GM19397 (cell line): ENCODE data around the gene DIO3.
"Not testable (repeated sequence)": the region's sequence is repeated elsewhere in the genome, so short reads cannot be mapped to it uniquely, and the experiment has no call there.

Source experiments
- ATAC-seq: cut with Tn5 transposase; IDR thresholded peaks from one replicate; pipeline ENCODE4 v1.9.1; 2021; ENCODE audit warnings: mild to moderate bottlenecking, moderate library complexity; ENCODE audit not compliant: unreplicated experiment

DIO3 gene

GRCh38 chr14:101557811-101558738, 3.2 kb upstream of the DIO3 start:
- ATAC-seq = no peak

- ATAC-seq = no peak
Measured at GRCh38 chr14:101558739-101559240, 2.5 kb upstream of the DIO3 start.

- ATAC-seq = no peak
Measured at GRCh38 chr14:101559250-101559623, 2.1 kb upstream of the DIO3 start.

DNA sequence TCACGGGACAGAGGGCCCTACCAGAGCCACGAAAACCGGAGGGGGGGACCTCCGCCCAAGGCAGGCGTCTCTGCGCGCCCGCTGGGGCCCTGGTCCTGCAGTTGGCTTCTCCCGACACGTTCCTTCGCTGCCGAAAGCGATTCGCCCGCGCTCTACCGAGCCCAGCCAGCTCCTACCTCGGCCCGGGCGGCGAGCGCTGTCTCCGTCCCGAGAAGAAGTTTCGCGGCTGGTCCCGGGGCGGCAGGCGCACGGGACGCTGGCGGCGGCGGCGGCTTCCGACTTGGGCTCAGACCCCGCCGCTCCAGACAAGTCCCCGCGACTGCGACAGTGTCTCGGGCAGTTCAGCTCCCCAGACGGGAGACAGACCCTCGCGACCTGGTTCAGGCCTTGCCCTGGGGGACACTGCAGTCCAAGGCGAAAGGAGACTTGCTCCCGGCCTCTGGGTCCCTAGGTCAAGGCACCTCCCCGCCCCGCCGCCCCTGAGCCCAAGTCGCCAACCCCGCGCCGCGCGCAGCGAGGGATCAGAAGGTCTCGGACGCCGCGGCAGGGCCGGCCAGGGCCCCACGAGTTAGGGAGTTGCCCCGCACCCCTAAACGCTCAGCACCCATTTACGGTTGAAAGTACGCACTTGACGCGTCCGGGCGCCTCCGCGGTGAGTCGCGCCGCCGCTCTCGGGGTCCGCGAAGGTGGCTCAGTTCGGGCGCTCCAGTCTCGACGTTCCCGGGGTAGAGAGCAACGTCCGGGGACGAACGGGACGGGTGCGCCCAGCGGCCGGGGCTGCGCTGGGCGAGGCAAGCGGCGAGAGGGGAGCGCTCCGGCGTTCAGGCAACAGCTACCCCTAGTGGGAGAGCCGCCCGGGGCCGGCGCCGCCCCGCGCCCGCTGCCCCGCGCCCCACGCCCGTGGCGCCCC, 1.4 kb upstream of the DIO3 start:
- ATAC-seq = no peak

- no peak for ATAC-seq
Measured at GRCh38 chr14:101560534-101561113, 671 bp upstream of the DIO3 start.

GRCh38 chr14:101561897-101562490, 699 bp downstream of the DIO3 start:
- ATAC-seq = no peak

- ATAC-seq = no peak
Measured at GRCh38 chr14:101562659-101563351, 1.5 kb downstream of the DIO3 start.

GRCh38 chr14:101563352-101563653, 2.0 kb downstream of the DIO3 start:
- ATAC-seq = no peak

DNA sequence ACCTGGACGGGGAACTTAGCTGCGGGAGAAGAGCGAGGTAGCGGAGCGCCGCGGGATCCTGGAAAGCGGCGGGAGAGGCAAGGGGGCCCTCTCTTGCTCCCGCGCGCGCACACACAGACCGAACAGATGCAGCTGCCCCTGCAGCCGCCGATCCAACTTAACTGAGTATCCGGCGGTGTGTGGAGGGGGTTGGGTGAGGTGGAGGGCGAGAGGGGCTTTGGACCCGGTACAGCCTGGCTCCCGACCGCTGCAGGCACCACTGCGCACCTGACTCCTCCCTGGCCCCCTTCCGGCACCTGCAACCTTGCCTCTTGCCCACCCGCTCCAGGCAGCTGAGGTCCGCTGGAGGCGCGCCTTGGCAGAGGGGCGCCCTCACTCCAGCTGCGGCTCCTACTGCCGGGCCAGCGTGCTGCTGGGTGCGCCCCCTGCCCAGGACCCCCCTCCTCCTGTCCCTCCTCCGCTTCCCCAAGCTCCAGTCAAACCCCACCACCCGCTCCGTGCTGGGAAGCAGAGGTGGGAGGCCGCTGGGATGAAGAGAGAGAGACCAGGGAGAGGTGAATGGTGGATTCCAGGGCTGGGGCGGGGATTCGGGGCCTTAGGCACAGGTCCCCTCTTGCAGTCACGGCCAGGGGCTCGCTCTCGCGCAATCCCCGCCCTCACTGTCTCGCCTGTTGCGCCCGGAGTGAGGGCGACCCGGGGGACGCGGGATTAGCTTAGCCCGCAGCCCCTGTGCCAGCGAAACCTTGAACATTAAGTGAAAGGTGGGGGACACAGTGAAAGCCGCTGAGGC, 2.6 kb downstream of the DIO3 start:
- ATAC-seq = no peak

GRCh38 chr14:101564444-101564776, 3.1 kb downstream of the DIO3 start:
- no peak for ATAC-seq

GRCh38 chr14:101564819-101565698, 3.8 kb downstream of the DIO3 start:
- ATAC-seq = no peak

DNA sequence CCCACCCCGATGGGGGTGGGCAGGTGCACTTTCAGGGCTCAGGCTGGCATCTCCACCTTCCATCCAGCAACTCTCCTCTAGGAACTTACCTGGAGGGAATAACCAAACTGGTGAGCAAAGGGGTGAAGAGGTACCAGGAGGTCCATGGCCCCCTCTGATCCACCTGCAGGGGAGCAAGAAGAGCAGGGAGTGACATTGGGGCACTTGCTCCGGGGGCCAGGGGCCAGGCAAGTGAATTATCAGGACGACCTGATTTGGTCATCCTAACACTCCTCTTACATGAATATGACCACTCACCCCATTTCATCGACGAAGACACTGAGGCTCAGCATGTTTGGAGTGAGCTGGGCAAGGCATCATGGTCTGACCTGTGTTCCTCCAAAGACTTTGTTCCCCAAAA, 6.0 kb downstream of the DIO3 start:
- ATAC-seq = no peak

GRCh38 chr14:101571004-101571403, 9.7 kb downstream of the DIO3 start:
- no peak for ATAC-seq

GRCh38 chr14:101572526-101572925, 11.2 kb downstream of the DIO3 start:
- not testable (repeated sequence) for ATAC-seq

DNA sequence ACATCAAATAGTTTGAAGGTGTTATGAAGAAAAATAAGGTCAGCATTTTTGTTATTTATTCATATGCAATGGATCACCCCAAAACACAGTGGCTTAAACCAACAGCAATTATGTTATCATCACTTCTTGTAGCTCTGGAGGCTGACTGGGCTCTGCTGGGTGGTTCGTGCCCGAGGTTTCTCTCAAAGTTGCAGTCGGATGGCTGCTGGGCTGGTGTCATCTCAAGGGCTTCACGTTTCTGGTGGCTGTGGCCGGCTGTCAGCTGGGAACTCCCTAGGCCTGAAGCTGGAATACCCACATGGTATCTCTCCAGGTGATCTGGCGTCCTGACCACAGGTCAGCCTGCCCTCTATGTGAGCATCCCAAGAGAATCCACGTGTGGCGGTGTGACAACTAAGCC, 12.0 kb downstream of the DIO3 start:
- no peak for ATAC-seq

DNA sequence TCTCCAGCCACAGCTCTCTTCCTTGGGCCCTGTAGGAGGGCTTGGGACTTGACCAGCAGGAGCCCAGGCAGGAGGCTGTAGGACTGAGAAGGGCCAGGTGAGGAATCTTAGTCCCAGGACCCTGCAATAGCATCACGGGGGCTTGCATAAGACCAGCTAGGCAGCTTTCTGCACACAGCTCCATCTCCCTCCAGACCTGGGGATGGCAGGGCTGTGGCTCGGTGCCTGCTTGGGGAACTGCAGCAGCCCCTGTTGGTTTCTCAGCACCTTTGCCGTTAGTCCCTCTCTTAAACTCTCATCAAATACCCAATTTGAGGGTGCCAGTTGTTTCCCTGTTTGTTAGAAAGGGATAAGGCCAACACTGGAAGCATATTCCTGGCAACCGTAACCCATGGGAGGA, 14.3 kb downstream of the DIO3 start:
- no peak for ATAC-seq

DNA sequence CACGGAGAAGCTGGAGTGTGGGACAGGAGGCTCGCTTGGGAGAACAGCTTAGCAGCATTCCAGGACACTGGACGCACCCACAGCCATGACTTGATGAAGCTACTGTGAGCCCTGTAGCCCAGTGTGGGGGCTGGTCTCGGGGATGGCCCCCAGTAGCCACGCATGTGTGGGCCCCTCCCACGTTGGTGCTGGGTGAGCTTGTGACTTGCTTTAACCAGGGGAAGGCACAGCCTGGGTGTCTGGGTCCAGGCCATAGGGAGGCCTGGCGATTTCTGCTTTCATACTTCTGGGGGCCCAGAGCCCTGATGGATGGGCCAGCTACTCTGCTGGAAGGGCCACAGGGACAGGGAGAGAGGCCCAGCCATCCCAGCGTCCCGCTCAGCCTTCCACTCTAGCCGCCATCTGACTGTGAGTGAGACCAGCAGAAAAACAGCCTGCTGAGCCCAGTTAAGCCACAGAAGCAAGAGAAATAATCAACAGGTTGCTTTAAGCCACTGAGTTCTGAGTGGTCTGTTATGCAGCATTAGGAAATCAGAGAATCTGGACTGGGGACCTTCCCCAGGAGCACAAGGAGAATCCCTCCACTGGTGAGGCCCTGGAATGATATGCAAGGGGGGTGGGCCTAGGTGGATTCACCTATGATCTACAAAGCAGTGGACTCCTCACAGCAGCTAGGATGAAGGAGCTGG, 16.1 kb downstream of the DIO3 start:
- no peak for ATAC-seq

DNA sequence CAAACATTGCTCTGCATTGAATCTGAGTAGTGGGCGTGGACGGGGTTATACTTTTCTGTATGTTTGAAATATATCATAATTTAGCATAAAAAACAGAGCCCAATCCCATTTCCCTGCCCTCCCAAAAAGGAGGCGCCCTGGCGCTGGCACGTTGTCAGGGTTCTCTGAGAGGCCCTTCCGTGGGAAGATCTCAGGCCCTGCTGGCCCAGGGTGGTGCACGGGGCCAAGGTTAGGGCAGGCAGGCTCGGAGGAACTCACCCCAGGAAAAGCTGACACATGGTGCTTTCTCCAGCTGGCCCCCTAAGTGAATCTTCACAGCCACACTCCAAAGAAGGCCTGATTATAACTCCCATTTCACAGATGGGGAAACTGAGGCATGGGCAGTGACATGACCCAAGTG, 17.2 kb downstream of the DIO3 start:
- ATAC-seq = no peak
